ENCODE measurements around the gene TINCR.

The TINCR gene

GRCh38 chr19:5534787-5535586, 32.8 kb downstream of the TINCR start:
- Histone ChIP-seq H3K9ac (ENCODE audit: low read depth, low read length) (no peak overlapping the region), H3K36me3 (ENCODE audit: insufficient read depth, low read length) (no peaks in the 10 kb centered on the region), H3K4me1 (ENCODE audit: insufficient read depth, low read length) (peaks cover 20% of the 10 kb centered on the region; the same call in 1 of the 2 replicates), H3K9me3 (ENCODE audit: control insufficient read depth, insufficient read depth, low read length) (peaks cover 3% of the 10 kb centered on the region; the same call in 1 of the 2 replicates)

- H3K9ac ChIP-seq (ENCODE audit: low read depth, low read length), result no peak overlapping the region
- H3K36me3 ChIP-seq (ENCODE audit: insufficient read depth, low read length), result no peaks in the 10 kb centered on the region
- H3K4me1 ChIP-seq (ENCODE audit: insufficient read depth, low read length), result peaks cover 10% of the 10 kb centered on the region; the same call in 1 of the 2 replicates
- peaks cover 3% of the 10 kb centered on the region; the same call in 1 of the 2 replicates for H3K9me3 ChIP-seq (ENCODE audit: control insufficient read depth, insufficient read depth, low read length)
These were observed 34.5 kb downstream of the TINCR start for GRCh38 chr19:5533257-5533656.

- Histone ChIP-seq H3K36me3 (ENCODE audit: insufficient read depth, low read length) (no peaks in the 10 kb centered on the region), H3K9me3 (ENCODE audit: control insufficient read depth, insufficient read depth, low read length) (peaks cover 3% of the 10 kb centered on the region; the same call in 1 of the 2 replicates), H3K4me1 (ENCODE audit: insufficient read depth, low read length) (no peaks in the 10 kb centered on the region), H3K9ac (ENCODE audit: low read depth, low read length) (no peak overlapping the region)
These were observed 37.1 kb downstream of the TINCR start for GRCh38 chr19:5530701-5531100.

GRCh38 chr19:5526691-5527090, 41.1 kb downstream of the TINCR start:
- H3K9ac ChIP-seq (ENCODE audit: low read depth, low read length), result no peak overlapping the region
- H3K4me1 ChIP-seq (ENCODE audit: insufficient read depth, low read length), result peaks cover 5% of the 10 kb centered on the region; the same call in 1 of the 2 replicates
- H3K36me3 ChIP-seq (ENCODE audit: insufficient read depth, low read length), result no peaks in the 10 kb centered on the region
- H3K9me3 ChIP-seq (ENCODE audit: control insufficient read depth, insufficient read depth, low read length), result no peaks in the 10 kb centered on the region

GRCh38 chr19:5524081-5524480, 43.7 kb downstream of the TINCR start:
- Histone ChIP-seq H3K36me3 (ENCODE audit: insufficient read depth, low read length) (no peaks in the 10 kb centered on the region), H3K9ac (ENCODE audit: low read depth, low read length) (no peak overlapping the region), H3K4me1 (ENCODE audit: insufficient read depth, low read length) (peaks cover 5% of the 10 kb centered on the region; the same call in 1 of the 2 replicates), H3K9me3 (ENCODE audit: control insufficient read depth, insufficient read depth, low read length) (no peaks in the 10 kb centered on the region; the same call in 1 of the 2 replicates)

- no peaks in the 10 kb centered on the region for H3K36me3 ChIP-seq (ENCODE audit: insufficient read depth, low read length)
- H3K9ac ChIP-seq (ENCODE audit: low read depth, low read length), result no peak overlapping the region
These were observed 45.6 kb downstream of the TINCR start for GRCh38 chr19:5522106-5522505.

GRCh38 chr19:5520501-5520900, 47.3 kb downstream of the TINCR start:
- H3K9me3 ChIP-seq (ENCODE audit: control insufficient read depth, insufficient read depth, low read length), result no peaks in the 10 kb centered on the region; the same call in 1 of the 2 replicates
- H3K4me1 ChIP-seq (ENCODE audit: insufficient read depth, low read length), result peaks cover 5% of the 10 kb centered on the region; the same call in 1 of the 2 replicates
- H3K36me3 ChIP-seq (ENCODE audit: insufficient read depth, low read length), result no peaks in the 10 kb centered on the region
- H3K9ac ChIP-seq (ENCODE audit: low read depth, low read length), result no peak overlapping the region

More at GRCh38 chr19:5522106-5522505, 45.6 kb downstream of the TINCR start:
- Histone ChIP-seq H3K4me1 (ENCODE audit: insufficient read depth, low read length) (peaks cover 5% of the 10 kb centered on the region; the same call in 1 of the 2 replicates), H3K9me3 (ENCODE audit: control insufficient read depth, insufficient read depth, low read length) (no peaks in the 10 kb centered on the region; the same call in 1 of the 2 replicates)

GRCh38 chr19:5519076-5519475, 48.7 kb downstream of the TINCR start:
- Histone ChIP-seq H3K36me3 (ENCODE audit: insufficient read depth, low read length) (no peaks in the 10 kb centered on the region), H3K9ac (ENCODE audit: low read depth, low read length) (no peak overlapping the region), H3K4me1 (ENCODE audit: insufficient read depth, low read length) (peaks cover 3% of the 10 kb centered on the region; the same call in 1 of the 2 replicates), H3K9me3 (ENCODE audit: control insufficient read depth, insufficient read depth, low read length) (no peaks in the 10 kb centered on the region; the same call in 1 of the 2 replicates)

- Histone ChIP-seq H3K9me3 (ENCODE audit: control insufficient read depth, insufficient read depth, low read length) (no peaks in the 10 kb centered on the region; the same call in 1 of the 2 replicates), H3K4me1 (ENCODE audit: insufficient read depth, low read length) (no peaks in the 10 kb centered on the region; the same call in 1 of the 2 replicates), H3K36me3 (ENCODE audit: insufficient read depth, low read length) (no peaks in the 10 kb centered on the region), H3K9ac (ENCODE audit: low read depth, low read length) (no peak overlapping the region)
These were observed 52.0 kb downstream of the TINCR start for GRCh38 chr19:5515737-5516136.

- H3K36me3 ChIP-seq (ENCODE audit: insufficient read depth, low read length), result no peaks in the 10 kb centered on the region
- H3K9ac ChIP-seq (ENCODE audit: low read depth, low read length), result no peak overlapping the region
- no peaks in the 10 kb centered on the region; the same call in 1 of the 2 replicates for H3K4me1 ChIP-seq (ENCODE audit: insufficient read depth, low read length)
- no peaks in the 10 kb centered on the region for H3K9me3 ChIP-seq (ENCODE audit: control insufficient read depth, insufficient read depth, low read length)
These were observed 53.8 kb downstream of the TINCR start for GRCh38 chr19:5514001-5514400.

GRCh38 chr19:5512715-5513114, 55.0 kb downstream of the TINCR start:
- Histone ChIP-seq H3K9ac (ENCODE audit: low read depth, low read length) (no peak overlapping the region), H3K4me1 (ENCODE audit: insufficient read depth, low read length) (no peaks in the 10 kb centered on the region; the same call in 1 of the 2 replicates), H3K36me3 (ENCODE audit: insufficient read depth, low read length) (no peaks in the 10 kb centered on the region), H3K9me3 (ENCODE audit: control insufficient read depth, insufficient read depth, low read length) (no peaks in the 10 kb centered on the region)

Data from ES-I3 (cell line).